A673 (cell line): Measurements from ENCODE around the gene SPPL3.

Experiments
- EZH2 ChIP-seq: fragments of 200-600 bp; sonication (generic); IDR thresholded peaks from 2 replicates; pipeline ENCODE4 v1.6.1; 2017; ENCODE audit warnings: borderline replicate concordance, low read depth, mild to moderate bottlenecking, mixed read lengths, antibody characterized with exemption, low read length; ENCODE audit not compliant: poor library complexity, severe bottlenecking
- TF ChIP-seq, protein P1 (sequence below): fragments of 300-800, 200-600 bp; sonication (generic); conservative IDR thresholded peaks from 2 replicates; pipeline ENCODE4 v1.5.1; 2017; ENCODE audit warnings: low read depth, mild to moderate bottlenecking, antibody characterized with exemption, low read length, moderate library complexity, mixed read lengths

DNA sequence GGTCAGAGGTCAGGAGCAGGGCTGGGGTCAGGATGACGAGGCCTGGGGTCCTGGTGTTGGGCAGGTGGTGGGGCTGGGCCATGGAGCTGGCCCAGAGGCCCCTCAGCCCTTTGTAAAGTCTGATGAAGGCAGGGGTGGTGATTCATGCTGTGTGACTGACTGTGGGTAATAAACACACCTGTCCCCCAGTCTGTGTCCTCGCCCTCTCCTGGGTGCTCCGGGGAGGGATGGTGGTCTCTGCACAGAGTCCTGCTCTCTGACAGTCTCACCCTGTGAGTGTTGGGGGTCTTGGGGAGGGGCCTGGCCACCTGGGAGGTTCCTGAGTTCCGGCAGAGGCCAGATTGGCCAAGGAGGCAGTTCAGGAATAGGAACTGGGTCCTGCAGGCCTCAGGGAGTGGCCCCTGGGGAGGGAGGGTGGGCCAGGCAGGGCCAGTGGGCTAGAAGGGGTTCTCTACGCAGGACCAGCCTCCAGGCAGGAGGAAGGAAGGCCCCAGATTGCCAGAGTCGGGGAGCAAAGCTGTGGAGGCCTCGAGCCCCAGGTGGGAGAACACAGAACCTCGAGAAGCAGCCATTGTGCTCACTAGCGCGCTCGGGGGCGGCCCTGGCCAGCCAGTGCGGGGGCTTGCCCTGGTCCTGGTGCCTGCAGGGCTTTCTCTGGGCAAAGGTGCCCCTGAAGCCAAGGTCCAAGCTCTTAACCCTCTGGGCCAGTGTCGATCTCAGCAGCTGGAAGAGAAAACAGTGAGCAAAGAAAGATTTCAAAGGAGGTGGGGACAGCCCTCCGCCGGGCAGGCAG lies 164.1 kb downstream of the SPPL3 start:
- TF ChIP-seq, protein P1, sequence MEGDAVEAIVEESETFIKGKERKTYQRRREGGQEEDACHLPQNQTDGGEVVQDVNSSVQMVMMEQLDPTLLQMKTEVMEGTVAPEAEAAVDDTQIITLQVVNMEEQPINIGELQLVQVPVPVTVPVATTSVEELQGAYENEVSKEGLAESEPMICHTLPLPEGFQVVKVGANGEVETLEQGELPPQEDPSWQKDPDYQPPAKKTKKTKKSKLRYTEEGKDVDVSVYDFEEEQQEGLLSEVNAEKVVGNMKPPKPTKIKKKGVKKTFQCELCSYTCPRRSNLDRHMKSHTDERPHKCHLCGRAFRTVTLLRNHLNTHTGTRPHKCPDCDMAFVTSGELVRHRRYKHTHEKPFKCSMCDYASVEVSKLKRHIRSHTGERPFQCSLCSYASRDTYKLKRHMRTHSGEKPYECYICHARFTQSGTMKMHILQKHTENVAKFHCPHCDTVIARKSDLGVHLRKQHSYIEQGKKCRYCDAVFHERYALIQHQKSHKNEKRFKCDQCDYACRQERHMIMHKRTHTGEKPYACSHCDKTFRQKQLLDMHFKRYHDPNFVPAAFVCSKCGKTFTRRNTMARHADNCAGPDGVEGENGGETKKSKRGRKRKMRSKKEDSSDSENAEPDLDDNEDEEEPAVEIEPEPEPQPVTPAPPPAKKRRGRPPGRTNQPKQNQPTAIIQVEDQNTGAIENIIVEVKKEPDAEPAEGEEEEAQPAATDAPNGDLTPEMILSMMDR = no peak
- no peak for TF ChIP-seq EZH2
